HepG2 (cell line): ENCODE results near the gene CDC34. TPM values are rescaled to one million over a fixed set of nuclear protein-coding genes. Genes with fewer than 3 reads are reported as not detected.

ENCODE experiments used
- FOXA1 ChIP-seq, 2 experiments: fragments of 450-650 bp in 1 of 2; sonication (generic) in 1 of 2; formaldehyde crosslinking in 1 of 2; IDR thresholded peaks; 2 replicates each; pipeline versions ENCODE4 v1.4.0 to v1.6.1; 2016 to 2020; ENCODE audit warnings: missing genetic modification reagents in 1 of 2
- GABPA ChIP-seq, 2 experiments: IDR thresholded peaks; 2 replicates each; pipeline ENCODE4 v1.6.1; 2011 to 2016; ENCODE audit warnings: low read depth in 2 of 2, low read length in 1 of 2, missing biosample characterization in 1 of 2, missing genetic modification characterization in 1 of 2
- KDM5B ChIP-seq: sonication (generic); formaldehyde crosslinking; IDR thresholded peaks from 2 replicates; pipeline ENCODE4 v1.4.0; 2020; ENCODE audit warnings: missing genetic modification reagents, mild to moderate bottlenecking, borderline replicate concordance
- NR2F6 ChIP-seq, 2 experiments: IDR thresholded peaks; 2 replicates each; pipeline ENCODE4 v1.6.1; 2016; ENCODE audit warnings: antibody characterized with exemption in 1 of 2, mild to moderate bottlenecking in 1 of 2
- REPIN1 ChIP-seq: sonication (generic); formaldehyde crosslinking; IDR thresholded peaks from 2 replicates; pipeline ENCODE4 v1.8.0; 2022; ENCODE audit warnings: missing genetic modification reagents, low read depth, mild to moderate bottlenecking, borderline replicate concordance
- TARDBP ChIP-seq: sonication (generic); formaldehyde crosslinking; IDR thresholded peaks from 2 replicates; pipeline ENCODE4 v1.8.0; 2022; ENCODE audit warnings: mild to moderate bottlenecking, missing genetic modification reagents
- TFDP1 ChIP-seq: IDR thresholded peaks from 2 replicates; pipeline ENCODE4 v1.6.1; 2016; ENCODE audit warnings: missing compliant biosample characterization, missing genetic modification reagents, borderline replicate concordance
- ZKSCAN8 ChIP-seq: IDR thresholded peaks from 2 replicates; pipeline ENCODE4 v1.6.1; 2016; ENCODE audit warnings: borderline replicate concordance, missing genetic modification reagents, missing compliant biosample characterization
- ZMYM2 ChIP-seq: sonication (generic); formaldehyde crosslinking; IDR thresholded peaks from 2 replicates; pipeline ENCODE4 v1.8.0; 2022; ENCODE audit warnings: mild to moderate bottlenecking, missing genetic modification reagents
- ZNF280D ChIP-seq: sonication (generic); formaldehyde crosslinking; IDR thresholded peaks from 2 replicates; pipeline ENCODE4 v1.5.1; 2020; ENCODE audit warnings: mild to moderate bottlenecking, missing genetic modification reagents
- ZNF670 ChIP-seq: sonication (generic); formaldehyde crosslinking; IDR thresholded peaks from 2 replicates; pipeline ENCODE4 v1.8.0; 2022; ENCODE audit warnings: mild to moderate bottlenecking, missing genetic modification reagents, borderline replicate concordance
- ZNF687 ChIP-seq: sonication (generic); formaldehyde crosslinking; IDR thresholded peaks from 2 replicates; pipeline ENCODE4 v1.5.1; 2020; ENCODE audit warnings: mild to moderate bottlenecking, missing genetic modification reagents, moderate library complexity
- ZUFSP ChIP-seq: sonication (generic); formaldehyde crosslinking; IDR thresholded peaks from 2 replicates; pipeline ENCODE4 v1.9.0; 2021; ENCODE audit warnings: missing genetic modification reagents, mild to moderate bottlenecking, borderline replicate concordance
- polyA plus RNA-seq, 8 experiments: library from polyadenylated mRNA; depleted of rRNA in 3 of 8; stranded (reverse) in 7 of 8; unstranded in 1 of 8; fragments of >200 nt; fragmentation: Illumina TruSeq in 4 of 8; extraction: Trizol in 4 of 8; gene quantifications; 2 replicates each; pipeline versions ENCODE4 v1.2.1 to v1.2.3, GENCODE V29; 2011 to 2016; ENCODE audit warnings: low read depth in 4 of 8, missing spikeins in 1 of 8, mixed read lengths in 1 of 8; ENCODE audit not compliant: insufficient read depth in 1 of 8
- total RNA-seq, 5 experiments: library from RNA; depleted of rRNA; stranded (reverse); fragments of >200 nt; fragmentation: Illumina TruSeq; extraction: Trizol; gene quantifications; 2 replicates each; pipeline ENCODE4 v1.2.3, GENCODE V29; 2016; ENCODE audit warnings: low read depth in 1 of 5

CDC34 gene
- total and polyA plus RNA-seq, 2 of the 13 experiments (the other 11 are each of a cell fraction or from before 2014, with no cell fraction given): 138 to 150 TPM

- TF ChIP-seq ZNF280D (CRISPR knock-in tag): no peak
- no peak for TF ChIP-seq FOXA1 (IDR thresholded peaks at IDR 0.05)
- no peak for TF ChIP-seq FOXA1 (CRISPR knock-in tag; IDR thresholded peaks at IDR 0.05)
- no peak for TF ChIP-seq REPIN1
- TF ChIP-seq ZNF670 (CRISPR knock-in tag): no peak
- peak; percentile 43; the same call in 1 of the 2 replicates for TF ChIP-seq NR2F6 (IDR thresholded peaks at IDR 0.05)
- TF ChIP-seq NR2F6 (CRISPR knock-in tag; IDR thresholded peaks at IDR 0.05): no peak
- no peak for TF ChIP-seq ZUFSP
- peak; percentile 70 for TF ChIP-seq ZNF687
- no peak for TF ChIP-seq ZKSCAN8 (CRISPR knock-in tag)
- no peak for TF ChIP-seq TFDP1
- TF ChIP-seq TARDBP (CRISPR knock-in tag): 0 out of 2 replicates have a peak, but pooled peaks have one; percentile 52
- peak; percentile 30; the same call in 1 of the 2 replicates for TF ChIP-seq GABPA (IDR thresholded peaks at IDR 0.05; ENCODE audit: low read depth, low read length)
- TF ChIP-seq GABPA (CRISPR knock-in tag; IDR thresholded peaks at IDR 0.05; ENCODE audit: low read depth): peak; percentile 72
- TF ChIP-seq ZMYM2: peak; percentile 80; the same call in 1 of the 2 replicates
- peak; percentile 29; the same call in 1 of the 2 replicates for TF ChIP-seq KDM5B (CRISPR knock-in tag)
- TF ChIP-seq, all 625 proteins: peak for 46
These were observed 32.5 kb upstream of the CDC34 start (continued) for GRCh38 chr19:498977-499623.
